CD4-positive, alpha-beta T cell (primary cell): ENCODE results near the gene POPDC3. TPM values are rescaled to one million over a fixed set of nuclear protein-coding genes. Genes with fewer than 3 reads are reported as not detected.

Experiments used
- ATAC-seq: fragments of 200-7000 bp; cut with Tn5 transposase; one replicate; pipeline ENCODE4 v1.10.0; 2022; ENCODE audit warnings: mild to moderate bottlenecking; ENCODE audit not compliant: poor library complexity
- CTCF ChIA-PET: fragments of 350-600 bp; sonication (Branson Sonifier 250); formaldehyde crosslinking; loops from one replicate; lab custom pipeline; 2021; ENCODE audit warnings: antibody characterized with exemption, inconsistent platforms; lab: Charles Lee
- POLR2A ChIA-PET: fragments of 350-600 bp; sonication (Branson Sonifier 250); formaldehyde crosslinking; loops from one replicate; lab custom pipeline; 2021; ENCODE audit warnings: antibody characterized with exemption, inconsistent platforms; lab: Charles Lee
- DNase-seq, 14 experiments: peaks; one replicate each; pipeline ENCODE4 v3.0.0-alpha.2; 2013 to 2020; ENCODE audit warnings: mixed read lengths in 2 of 14
- H3K27ac ChIP-seq, 2 donors: one replicate each; pipeline versions ENCODE4 v1.5.1 to v1.7.0; 2013; ENCODE audit warnings: low read length in 2 of 2, low read depth in 1 of 2, mild to moderate bottlenecking in 1 of 2
- H3K27me3 ChIP-seq, 2 experiments: 1 replicate in 1 of 2; 2 replicates in 1 of 2; pipeline versions ENCODE4 v1.6.1 to v1.7.0; 2013; ENCODE audit warnings: low read length in 2 of 2, control low read depth in 1 of 2, mild to moderate bottlenecking in 1 of 2, moderate library complexity in 1 of 2; ENCODE audit not compliant: insufficient read depth in 2 of 2, control insufficient read depth in 1 of 2
- H3K36me3 ChIP-seq: one replicate; pipeline ENCODE4 v1.6.1; 2013; ENCODE audit warnings: low read length, control low read depth; ENCODE audit not compliant: insufficient read depth
- H3K4me1 ChIP-seq: one replicate; pipeline ENCODE4 v1.6.1; 2013; ENCODE audit warnings: low read length, control low read depth; ENCODE audit not compliant: insufficient read depth
- H3K4me3 ChIP-seq: one replicate; pipeline ENCODE4 v1.5.1; 2013; ENCODE audit warnings: mild to moderate bottlenecking, low read length, moderate library complexity
- H3K9me3 ChIP-seq, 2 experiments: 1 replicate in 1 of 2; 2 replicates in 1 of 2; pipeline versions ENCODE4 v1.6.1 to v1.7.0; 2013; ENCODE audit warnings: low read length in 2 of 2, mild to moderate bottlenecking in 2 of 2, control low read depth in 1 of 2, moderate library complexity in 1 of 2; ENCODE audit not compliant: control insufficient read depth in 1 of 2, insufficient read depth in 1 of 2
- H3K27ac Mint-ChIP-seq: one replicate; pipeline ENCODE4 v1.8.0; 2020; ENCODE audit warnings: mixed read lengths
- H3K27me3 Mint-ChIP-seq: one replicate; pipeline ENCODE4 v1.8.0; 2021; ENCODE audit warnings: mixed read lengths
- H3K36me3 Mint-ChIP-seq: one replicate; pipeline ENCODE4 v1.8.0; 2021; ENCODE audit warnings: low read depth, mixed read lengths
- H3K4me1 Mint-ChIP-seq: one replicate; pipeline ENCODE4 v1.8.0; 2021; ENCODE audit warnings: low read depth, mixed read lengths
- H3K4me3 Mint-ChIP-seq: one replicate; pipeline ENCODE4 v1.8.0; 2020; ENCODE audit warnings: mild to moderate bottlenecking, mixed read lengths
- H3K9me3 Mint-ChIP-seq: one replicate; pipeline ENCODE4 v1.8.0; 2020; ENCODE audit warnings: mixed read lengths
- CTCF ChIP-seq: fragments of 200-600 bp; IDR thresholded peaks from one replicate; pipeline ENCODE4 v1.8.0; 2022; ENCODE audit warnings: antibody characterized with exemption, mild to moderate bottlenecking
- intact Hi-C, 2 experiments: fragments of 100-400 bp; cut with DNase I in 1 of 2; cut with micrococcal nuclease in 1 of 2; formaldehyde crosslinking; loops; one replicate each; pipeline versions ENCODE4 v1.15.1 to v1.9.0; 2023 to 2025; cut with DNase I, micrococcal nuclease
- total RNA-seq, 174 experiments: library from RNA in 2 of 174; stranded (reverse) in 2 of 174; gene quantifications; one replicate each; pipeline ENCODE4 v1.2.3 and lab custom pipeline; 2021 to 2026

Gene POPDC3
- total RNA-seq, 2 experiments from 2014 or later, result not detected

DNA sequence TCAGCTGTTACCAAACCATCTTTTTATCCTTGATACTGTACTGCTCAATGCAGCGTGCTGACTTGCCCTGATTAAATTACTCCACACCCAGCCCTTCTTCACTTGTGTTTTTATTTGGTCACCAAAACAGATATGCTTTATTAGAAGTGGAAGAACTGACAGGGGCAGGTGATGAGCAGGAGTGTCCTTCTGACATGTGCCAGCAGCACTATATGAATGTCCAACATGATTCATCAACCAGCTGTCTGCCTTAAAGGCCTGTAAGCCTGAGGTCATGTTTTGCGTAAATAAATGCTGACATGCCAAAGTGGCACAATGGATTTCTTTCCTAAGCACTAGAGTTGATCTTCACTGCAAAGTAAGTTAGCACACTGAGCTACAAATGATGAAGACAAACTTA, 15.4 kb downstream of the POPDC3 start:
- H3K4me1 Mint-ChIP-seq, result no peaks in the 10 kb centered on the region
- no peak overlapping the region for H3K27ac Mint-ChIP-seq
- no peaks in the 10 kb centered on the region for H3K36me3 Mint-ChIP-seq
- no peak for ATAC-seq
- peaks cover 0 to 4% of the 10 kb centered on the region in 2 experiments for H3K9me3 ChIP-seq
- H3K27me3 ChIP-seq, result peaks cover 0 to 16% of the 10 kb centered on the region in 2 experiments
- H3K27me3 Mint-ChIP-seq, result peaks cover 44% of the 10 kb centered on the region
- no peak for TF ChIP-seq CTCF
- no peaks in the 10 kb centered on the region for H3K4me1 ChIP-seq
- CTCF ChIA-PET, result no interaction called here
- H3K4me3 ChIP-seq, result no peak overlapping the region
- H3K36me3 ChIP-seq, result no peaks in the 10 kb centered on the region
- no peaks in the 10 kb centered on the region for H3K9me3 Mint-ChIP-seq
- no peak overlapping the region for H3K4me3 Mint-ChIP-seq
- no peak for DNase-seq
- POLR2A ChIA-PET, result no interaction called here
- intact Hi-C loops, result no loop called here
- no peak overlapping the region for H3K27ac ChIP-seq

DNA sequence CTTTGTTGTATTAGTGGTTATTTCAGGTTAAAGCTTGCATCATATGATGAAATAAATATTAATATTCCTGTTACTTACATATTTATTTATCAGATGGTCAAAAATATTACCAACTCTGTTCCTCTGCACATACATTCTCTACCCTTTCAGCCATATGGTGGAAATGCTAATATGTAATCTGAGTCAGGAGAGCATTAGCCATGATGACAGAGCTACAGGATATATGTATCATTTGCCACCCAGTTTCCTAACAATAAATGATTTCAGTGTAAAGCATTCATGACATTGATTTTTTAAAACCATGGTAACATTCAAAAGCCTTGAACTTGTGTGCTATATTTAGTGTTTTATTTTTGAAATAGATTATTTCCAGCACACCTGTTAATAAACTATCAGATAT, 16.6 kb downstream of the POPDC3 start:
- Mint-ChIP-seq H3K27ac (no peak overlapping the region), H3K4me1 (no peaks in the 10 kb centered on the region), H3K36me3 (no peaks in the 10 kb centered on the region), H3K27me3 (peaks cover 42% of the 10 kb centered on the region), H3K4me3 (no peak overlapping the region), H3K9me3 (no peaks in the 10 kb centered on the region)
- Histone ChIP-seq H3K9me3 (peaks cover 0 to 4% of the 10 kb centered on the region in 2 experiments), H3K36me3 (no peaks in the 10 kb centered on the region), H3K27me3 (peaks cover 0 to 12% of the 10 kb centered on the region in 2 experiments), H3K4me3 (no peak overlapping the region), H3K4me1 (no peaks in the 10 kb centered on the region), H3K27ac (no peak overlapping the region)
- DNase-seq (no peak), ATAC-seq (no peak)
- ChIA-PET CTCF (no interaction called here), POLR2A (no interaction called here)
- TF ChIP-seq CTCF, result no peak
- intact Hi-C loops, result no loop called here

DNA sequence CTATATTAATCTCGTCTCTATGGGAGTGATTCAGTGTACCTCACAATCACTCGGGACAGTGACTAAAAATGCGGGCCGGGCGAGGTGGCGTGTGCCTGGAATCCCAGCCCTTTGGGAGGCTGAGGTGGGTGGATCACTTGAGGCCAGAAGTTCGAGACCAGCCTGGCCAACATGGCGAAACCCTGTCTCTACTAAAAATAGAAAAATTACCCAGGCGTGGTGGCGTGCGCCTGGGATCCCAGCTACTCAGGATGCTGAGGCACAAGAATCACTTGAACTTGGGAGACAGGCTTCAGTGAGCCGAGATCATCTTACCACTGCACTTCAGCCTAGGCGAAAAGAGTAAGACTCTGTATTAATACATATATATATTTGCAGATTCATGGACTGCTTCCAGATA, 17.4 kb downstream of the POPDC3 start:
- no peak for DNase-seq
- POLR2A ChIA-PET, result no interaction called here
- Histone ChIP-seq H3K9me3 (peaks cover 0 to 4% of the 10 kb centered on the region in 2 experiments), H3K27me3 (peaks cover 0 to 17% of the 10 kb centered on the region in 2 experiments), H3K4me3 (no peak overlapping the region), H3K27ac (no peak overlapping the region), H3K36me3 (no peaks in the 10 kb centered on the region), H3K4me1 (no peaks in the 10 kb centered on the region)
- no peak for ATAC-seq
- Mint-ChIP-seq H3K4me3 (no peak overlapping the region), H3K9me3 (no peaks in the 10 kb centered on the region), H3K27me3 (peaks cover 41% of the 10 kb centered on the region), H3K4me1 (no peaks in the 10 kb centered on the region), H3K36me3 (no peaks in the 10 kb centered on the region), H3K27ac (no peak overlapping the region)
- intact Hi-C loops, result no loop called here
- CTCF ChIA-PET, result no interaction called here
- TF ChIP-seq CTCF, result no peak
